Smooth muscle cell of the brain vasculature (primary cell): ENCODE measurements around the gene P3H3.

Source experiments
- DNase-seq: peaks from one replicate; pipeline ENCODE4 v3.0.0-alpha.2; 2012; ENCODE audit warnings: low read depth, low spot score

P3H3 gene

GRCh38 chr12:6796576-6796975, 31.6 kb upstream of the P3H3 start:
- DNase-seq = no peak

- DNase-seq = no peak
Measured at GRCh38 chr12:6799147-6799546, 29.1 kb upstream of the P3H3 start.

GRCh38 chr12:6807170-6807569, 21.0 kb upstream of the P3H3 start:
- no peak for DNase-seq

- DNase-seq = no peak
Measured at GRCh38 chr12:6809056-6809455, 19.2 kb upstream of the P3H3 start.

- no peak for DNase-seq
Measured at GRCh38 chr12:6810758-6811157, 17.4 kb upstream of the P3H3 start.

- no peak for DNase-seq
Measured at GRCh38 chr12:6813363-6813762, 14.8 kb upstream of the P3H3 start.

- DNase-seq = no peak
Measured at GRCh38 chr12:6816598-6816997, 11.6 kb upstream of the P3H3 start.

- DNase-seq = no peak
Measured at GRCh38 chr12:6817098-6817497, 11.1 kb upstream of the P3H3 start.

GRCh38 chr12:6817662-6818157, 10.5 kb upstream of the P3H3 start:
- DNase-seq = no peak

GRCh38 chr12:6818222-6818621, 10.0 kb upstream of the P3H3 start:
- no peak for DNase-seq

GRCh38 chr12:6818645-6819044, 9.6 kb upstream of the P3H3 start:
- no peak for DNase-seq

GRCh38 chr12:6819106-6820030, 8.8 kb upstream of the P3H3 start:
- DNase-seq = no peak

- no peak for DNase-seq
Measured at GRCh38 chr12:6820166-6820565, 8.0 kb upstream of the P3H3 start.

- no peak for DNase-seq
Measured at GRCh38 chr12:6821591-6822425, 6.4 kb upstream of the P3H3 start, which contains the start of gene GPR162. Gene GPR162 (plus strand): TSS chr12:6821821. CDS start chr12:6823899, 2,078 bp downstream.

- no peak for DNase-seq
Measured at GRCh38 chr12:6822426-6823135, 5.6 kb upstream of the P3H3 start.

GRCh38 chr12:6823182-6824084, 4.8 kb upstream of the P3H3 start:
- no peak for DNase-seq

- no peak for DNase-seq
Measured at GRCh38 chr12:6824085-6824775, 4.0 kb upstream of the P3H3 start.

- no peak for DNase-seq
Measured at GRCh38 chr12:6824901-6825381, 3.3 kb upstream of the P3H3 start.

- peak; percentile 58 for DNase-seq
Measured at GRCh38 chr12:6825398-6826124, 2.6 kb upstream of the P3H3 start.
